Right cardiac atrium (tissue), 5 donors: ENCODE data around the gene CAPZA1. TPM values are rescaled to one million over a fixed set of nuclear protein-coding genes. Genes with fewer than 3 reads are reported as not detected.

ENCODE experiments used
- ATAC-seq, 2 donors: fragments of 200-7000 bp; cut with Tn5 transposase; one replicate each; pipeline versions ENCODE4 v1.8.0 to v1.9.1; 2020; ENCODE audit warnings: moderate library complexity in 2 of 2, mild to moderate bottlenecking in 1 of 2
- DNase-seq, 3 donors: peaks; one replicate each; pipeline ENCODE4 v3.0.0-alpha.2; 2020
- H3K27ac ChIP-seq: one replicate; pipeline ENCODE4 v1.5.1; 2013; ENCODE audit warnings: mild to moderate bottlenecking, low read length, control low read depth, moderate library complexity
- H3K27me3 ChIP-seq: one replicate; pipeline ENCODE4 v1.6.1; 2013; ENCODE audit not compliant: control insufficient read depth, insufficient read depth
- H3K4me1 ChIP-seq: one replicate; pipeline ENCODE4 v1.6.1; 2013; ENCODE audit warnings: low read length; ENCODE audit not compliant: control insufficient read depth, insufficient read depth
- H3K4me3 ChIP-seq: one replicate; pipeline ENCODE4 v1.5.1; 2013; ENCODE audit warnings: low read length, control low read depth
- H3K9me3 ChIP-seq: one replicate; pipeline ENCODE4 v1.6.1; 2013; ENCODE audit warnings: low read length; ENCODE audit not compliant: control insufficient read depth
- WGBS: extraction: QIAGEN DNeasy Blood & Tissue Kit; methylation state at CpG from one replicate; pipeline ENCODE4 v1.1.7; 2013; 5-methylcytosine and 5-hydroxymethylcytosine counted together
- intact Hi-C, 4 donors: fragments of 100-400 bp; cut with DNase I; formaldehyde crosslinking; loops; one replicate each; pipeline versions ENCODE4 v1.11.0 to v1.14.0; 2022 to 2023
- polyA plus RNA-seq: library from polyadenylated mRNA; stranded (reverse); fragments of 200-250 nt; gene quantifications from one replicate; pipeline ENCODE4 v1.2.3, GENCODE V29; 2013
- total RNA-seq, 4 donors: library from RNA; stranded (reverse); fragmentation: NEBNext Ultra II Directional; extraction: Animal tissue kit (Norgen Biotek cat#: 25700); gene quantifications; one replicate each; pipeline ENCODE4 v1.2.1, GENCODE V29; 2021
- donor health status: healthy with polysubstance abuse.
- donor health status: DM: no; HTN: yes; CAD: no.
- donor health status: DM: no; HTN: no; CAD: no.
- donor health status: DM: no; HTN: yes; CAD: no; lungs with severe emphysema.
- donor health status: DM: yes; HTN: yes; CAD: no.

Gene CAPZA1
- total and polyA plus RNA-seq, 5 donors = 22.3 to 53.4 (median 39.5) TPM

- H3K4me3 ChIP-seq = no peak overlapping the region
- H3K27ac ChIP-seq = no peak overlapping the region
- DNase-seq (no peak), ATAC-seq (no peak)
- no peaks in the 10 kb centered on the region for H3K4me1 ChIP-seq
- intact Hi-C loops = no loop called here
- H3K27me3 ChIP-seq = no peaks in the 10 kb centered on the region
- no peaks in the 10 kb centered on the region for H3K9me3 ChIP-seq
- WGBS = 92% methylated on average over 6 of the region's 6 CpGs
Measured at GRCh38 chr1:112693821-112694220, 74.2 kb downstream of the CAPZA1 start.

GRCh38 chr1:112694363-112694929 is 74.8 kb downstream of the CAPZA1 start:
- 86% methylated on average over 15 of the region's 15 CpGs for WGBS

GRCh38 chr1:112695276-112695675 is 75.6 kb downstream of the CAPZA1 start:
- H3K4me1 ChIP-seq = peaks cover 10% of the 10 kb centered on the region
- no peaks in the 10 kb centered on the region for H3K27me3 ChIP-seq
- no peak for ATAC-seq
- intact Hi-C loops = no loop called here
- no peaks in the 10 kb centered on the region for H3K9me3 ChIP-seq
- no peak for DNase-seq
- WGBS = 96% methylated on average over 9 of the region's 9 CpGs
- no peak overlapping the region for H3K27ac ChIP-seq
- H3K4me3 ChIP-seq = no peak overlapping the region

More at GRCh38 chr1:112694363-112694929, 74.8 kb downstream of the CAPZA1 start:
- intact Hi-C loops = no loop called here
- Histone ChIP-seq H3K9me3 (no peaks in the 10 kb centered on the region), H3K4me1 (peaks cover 2% of the 10 kb centered on the region), H3K4me3 (no peak overlapping the region), H3K27ac (no peak overlapping the region), H3K27me3 (no peaks in the 10 kb centered on the region)
- DNase-seq (no peak), ATAC-seq (no peak)

GRCh38 chr1:112696578-112697314 is 77.1 kb downstream of the CAPZA1 start:
- no peak overlapping the region for H3K4me3 ChIP-seq
- DNase-seq (no peak), ATAC-seq (no peak)
- no peak overlapping the region for H3K27ac ChIP-seq
- H3K27me3 ChIP-seq = no peaks in the 10 kb centered on the region
- no peaks in the 10 kb centered on the region for H3K9me3 ChIP-seq
- WGBS = 89% methylated on average over 7 of the region's 7 CpGs
- peaks cover 21% of the 10 kb centered on the region for H3K4me1 ChIP-seq
- intact Hi-C loops = no loop called here

GRCh38 chr1:112697781-112698201 is 78.2 kb downstream of the CAPZA1 start:
- Histone ChIP-seq H3K27ac (no peak overlapping the region), H3K4me3 (no peak overlapping the region), H3K4me1 (peaks cover 23% of the 10 kb centered on the region), H3K9me3 (no peaks in the 10 kb centered on the region), H3K27me3 (no peaks in the 10 kb centered on the region)
- WGBS = 90% methylated on average over 9 of the region's 9 CpGs
- DNase-seq (no peak), ATAC-seq (no peak)
- intact Hi-C loops = no loop called here

- peak in 2 of 3 donors; percentile 73 to 79 for DNase-seq
- Histone ChIP-seq H3K27ac (peak overlapping the region; percentile 98), H3K4me3 (no peak overlapping the region), H3K9me3 (no peaks in the 10 kb centered on the region), H3K27me3 (no peaks in the 10 kb centered on the region), H3K4me1 (peaks cover 24% of the 10 kb centered on the region)
- intact Hi-C loops = no loop called here
- no peak for ATAC-seq
- 45% methylated on average over 17 of the region's 17 CpGs for WGBS
Measured at GRCh38 chr1:112698366-112699310, 79.0 kb downstream of the CAPZA1 start.

GRCh38 chr1:112699425-112700144 is 80.0 kb downstream of the CAPZA1 start:
- DNase-seq = no peak
- peaks cover 29% of the 10 kb centered on the region for H3K4me1 ChIP-seq
- no peaks in the 10 kb centered on the region for H3K27me3 ChIP-seq
- no peaks in the 10 kb centered on the region for H3K9me3 ChIP-seq
- WGBS = 65% methylated on average over 13 of the region's 13 CpGs
- peak overlapping the region; percentile 98 for H3K27ac ChIP-seq
- no peak for ATAC-seq
- intact Hi-C loops = loop anchor here in 3 of 4 donors (5.0 to 10.0 kb wide), 5 partner anchors 75 to 315 kb away; partner anchors contain the start of genes WNT2B (in 2 of the 3), CAPZA1 (in 1 of the 3) and ST7L (in 1 of the 3)
- no peak overlapping the region for H3K4me3 ChIP-seq

GRCh38 chr1:112700290-112701226 is 80.9 kb downstream of the CAPZA1 start:
- intact Hi-C loops = loop anchor here in 3 of 4 donors (5.0 to 10.0 kb wide), 5 partner anchors 76 to 316 kb away; partner anchors contain the start of genes WNT2B (in 2 of the 3), CAPZA1 (in 1 of the 3) and ST7L (in 1 of the 3)
- peak; percentile 76 to 82 for ATAC-seq

GRCh38 chr1:112701227-112702066 is 81.8 kb downstream of the CAPZA1 start:
- Histone ChIP-seq H3K27me3 (no peaks in the 10 kb centered on the region), H3K27ac (peak overlapping the region; percentile 98), H3K4me3 (no peak overlapping the region), H3K4me1 (peaks cover 29% of the 10 kb centered on the region), H3K9me3 (no peaks in the 10 kb centered on the region)
- WGBS = 53% methylated on average over 17 of the region's 17 CpGs
- DNase-seq (no peak), ATAC-seq (peak; percentile 0 to 3)
- intact Hi-C loops = loop anchor here in 3 of 4 donors (5.0 to 10.0 kb wide), 5 partner anchors 77 to 317 kb away; partner anchors contain the start of genes WNT2B (in 2 of the 3), CAPZA1 (in 1 of the 3) and ST7L (in 1 of the 3)

More at GRCh38 chr1:112700290-112701226, 80.9 kb downstream of the CAPZA1 start:
- DNase-seq = peak; percentile 98 to 99 (median 99)
- H3K4me1 ChIP-seq = peaks cover 29% of the 10 kb centered on the region
- 10% methylated on average over 7 of the region's 7 CpGs for WGBS
- no peak overlapping the region for H3K4me3 ChIP-seq
- no peaks in the 10 kb centered on the region for H3K27me3 ChIP-seq
- H3K27ac ChIP-seq = peak overlapping the region; percentile 98
- H3K9me3 ChIP-seq = no peaks in the 10 kb centered on the region
